A549 (cell line): ENCODE results near the gene C21orf58.

Source experiments
- BCL3 ChIP-seq: fragments of >200 bp; sonication (Bioruptor Twin); formaldehyde crosslinking; IDR thresholded peaks from 3 replicates; pipeline ENCODE4 v1.6.1; 2016
- CEBPB ChIP-seq, 2 experiments: fragments of >200 bp in 1 of 2; sonication (Bioruptor Twin) in 1 of 2; formaldehyde crosslinking in 1 of 2; IDR thresholded peaks; 2 replicates each; pipeline ENCODE4 v1.6.1; 2012 to 2016
- CTCF ChIP-seq: fragments of >200 bp; sonication (Bioruptor Twin); formaldehyde crosslinking; IDR thresholded peaks from 3 replicates; pipeline ENCODE4 v1.5.1; 2016
- POLR2A ChIP-seq: IDR thresholded peaks from 2 replicates; pipeline ENCODE4 v1.6.1; 2012; ENCODE audit warnings: mild to moderate bottlenecking, low read length
- RCOR1 ChIP-seq: fragments of 150-350 bp; IDR thresholded peaks from 2 replicates; pipeline ENCODE4 v1.6.1; 2014; ENCODE audit warnings: antibody characterized with exemption, low read length, low read depth
- RFX5 ChIP-seq: fragments of 450-650 bp; IDR thresholded peaks from 2 replicates; pipeline ENCODE4 v1.7.1; 2014; ENCODE audit warnings: antibody characterized with exemption, mild to moderate bottlenecking, moderate library complexity
- ZFP36 ChIP-seq: fragments of 450-650 bp; IDR thresholded peaks from 2 replicates; pipeline ENCODE4 v1.6.1; 2014; ENCODE audit warnings: borderline replicate concordance; ENCODE audit not compliant: partially characterized antibody
- TF ChIP-seq, protein P1 (sequence below): IDR thresholded peaks from 2 replicates; pipeline ENCODE4 v1.6.1; 2012
- TF ChIP-seq, protein P2 (sequence below): fragments of 150-350 bp; IDR thresholded peaks from 2 replicates; pipeline ENCODE4 v1.6.1; 2014; ENCODE audit warnings: low read depth, mild to moderate bottlenecking, low read length

GRCh38 chr21:46299167-46299566 lies 24.5 kb downstream of the C21orf58 start:
- TF ChIP-seq BCL3 (no peak), RFX5 (peak; percentile 40; the same call in 1 of the 2 replicates), CTCF (no peak), ZFP36 (no peak), CEBPB (IDR thresholded peaks at IDR 0.05) (no peak), POLR2A (no peak), RCOR1 (no peak)
- TF ChIP-seq, protein P1, sequence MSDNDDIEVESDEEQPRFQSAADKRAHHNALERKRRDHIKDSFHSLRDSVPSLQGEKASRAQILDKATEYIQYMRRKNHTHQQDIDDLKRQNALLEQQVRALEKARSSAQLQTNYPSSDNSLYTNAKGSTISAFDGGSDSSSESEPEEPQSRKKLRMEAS, result no peak
- TF ChIP-seq, protein P2, sequence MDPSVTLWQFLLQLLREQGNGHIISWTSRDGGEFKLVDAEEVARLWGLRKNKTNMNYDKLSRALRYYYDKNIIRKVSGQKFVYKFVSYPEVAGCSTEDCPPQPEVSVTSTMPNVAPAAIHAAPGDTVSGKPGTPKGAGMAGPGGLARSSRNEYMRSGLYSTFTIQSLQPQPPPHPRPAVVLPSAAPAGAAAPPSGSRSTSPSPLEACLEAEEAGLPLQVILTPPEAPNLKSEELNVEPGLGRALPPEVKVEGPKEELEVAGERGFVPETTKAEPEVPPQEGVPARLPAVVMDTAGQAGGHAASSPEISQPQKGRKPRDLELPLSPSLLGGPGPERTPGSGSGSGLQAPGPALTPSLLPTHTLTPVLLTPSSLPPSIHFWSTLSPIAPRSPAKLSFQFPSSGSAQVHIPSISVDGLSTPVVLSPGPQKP, result no peak
